Spleen (tissue), 11 donors: ENCODE results near the gene DIO1. TPM values are rescaled to one million over a fixed set of nuclear protein-coding genes. Genes with fewer than 3 reads are reported as not detected.

Source experiments
- DNase-seq: peaks from one replicate; pipeline ENCODE4 v3.0.0-alpha.2; 2020
- H3K27ac ChIP-seq, 8 donors: fragments of 200-600 bp; sonication (generic) in 7 of 8; 1 replicate in 4 of 8; 2 replicates in 4 of 8; pipeline versions ENCODE4 v1.5.0 to v1.8.0; 2016 to 2021; ENCODE audit warnings: inconsistent platforms in 4 of 8, mild to moderate bottlenecking in 4 of 8, moderate library complexity in 1 of 8
- H3K27me3 ChIP-seq, 7 donors: fragments of 200-600 bp; sonication (generic) in 6 of 7; replicated peaks in 1 of 7; 1 replicate in 4 of 7; 2 replicates in 3 of 7; pipeline versions ENCODE4 v1.5.0 to v1.8.0; 2016 to 2021; ENCODE audit warnings: inconsistent platforms in 3 of 7, mild to moderate bottlenecking in 1 of 7
- H3K36me3 ChIP-seq, 6 donors: fragments of 200-600 bp; sonication (generic) in 5 of 6; 1 replicate in 4 of 6; 2 replicates in 2 of 6; pipeline versions ENCODE4 v1.5.0 to v1.8.0; 2016 to 2021; ENCODE audit warnings: inconsistent platforms in 2 of 6
- H3K4me1 ChIP-seq, 6 donors: fragments of 200-600 bp; sonication (generic) in 5 of 6; 1 replicate in 3 of 6; 2 replicates in 3 of 6; pipeline versions ENCODE4 v1.5.0 to v1.8.0; 2016 to 2021; ENCODE audit warnings: inconsistent platforms in 3 of 6
- H3K4me3 ChIP-seq, 8 donors: fragments of 200-600 bp; sonication (generic) in 7 of 8; 1 replicate in 4 of 8; 2 replicates in 4 of 8; pipeline versions ENCODE4 v1.5.0 to v1.8.0; 2016 to 2021; ENCODE audit warnings: inconsistent platforms in 4 of 8, mild to moderate bottlenecking in 4 of 8, moderate library complexity in 2 of 8
- H3K9me3 ChIP-seq, 8 donors: fragments of 200-600 bp; sonication (generic) in 7 of 8; 1 replicate in 4 of 8; 2 replicates in 4 of 8; pipeline versions ENCODE4 v1.5.0 to v1.8.0; 2016 to 2021; ENCODE audit warnings: inconsistent platforms in 4 of 8
- POLR2A ChIP-seq, 3 donors: fragments of 450-650 bp; IDR thresholded peaks; one replicate each; pipeline ENCODE4 v1.5.1; 2017; ENCODE audit warnings: antibody characterized with exemption in 3 of 3, mild to moderate bottlenecking in 1 of 3
- POLR2AphosphoS5 ChIP-seq, 3 donors: sonication (generic); formaldehyde crosslinking; IDR thresholded peaks; one replicate each; pipeline ENCODE4 v1.5.1; 2017; ENCODE audit warnings: antibody characterized with exemption in 3 of 3
- WGBS, 5 donors: extraction: QIAGEN DNeasy Blood & Tissue Kit in 3 of 5; methylation state at CpG; one replicate each; pipeline versions ENCODE4 v1.1.5 to v1.1.7; 2013 to 2018; 5-methylcytosine and 5-hydroxymethylcytosine counted together
- intact Hi-C: fragments of 100-400 bp; cut with DNase I; formaldehyde crosslinking; loops from one replicate; pipeline ENCODE4 v1.15.0; 2023; ENCODE audit warnings: low total_unique reads
- polyA plus RNA-seq, 3 donors: library from polyadenylated mRNA; stranded (reverse); fragments of 200-250 nt; gene quantifications; one replicate each; pipeline ENCODE4 v1.2.1, GENCODE V29; 2013
- total RNA-seq, 7 donors: library from RNA; depleted of rRNA in 3 of 7; stranded (reverse); fragments of >200 nt in 3 of 7; fragmentation: NEBNext Ultra II Directional in 4 of 7; extraction: Animal tissue kit (Norgen Biotek cat#: 25700) in 4 of 7; gene quantifications; one replicate each; pipeline versions ENCODE4 v1.1.0 to v1.2.1, GENCODE V29; 2016 to 2021
- TF ChIP-seq, protein P1 (sequence below), 11 experiments: fragments of 200-600 bp in 7 of 11; fragments of 450-650 bp in 4 of 11; sonication (generic) in 4 of 11; IDR thresholded peaks in 8 of 11; conservative IDR thresholded peaks in 3 of 11; 1 replicate in 7 of 11; 2 replicates in 4 of 11; pipeline versions ENCODE4 v1.4.0 to v1.8.0; 2016 to 2021; ENCODE audit warnings: antibody characterized with exemption in 11 of 11, inconsistent platforms in 4 of 11, mild to moderate bottlenecking in 1 of 11
- donor health status: healthy with polysubstance abuse.
- donor health status: DM: no; HTN: no; CAD: no; lungs with moderate emphysema.
- donor health status: DM: no; HTN: no; CAD: no.
- donor health status: Bipolar disorder and iron deficiency.
- donor health status: healthy.
- donor health status: DM: no; HTN: no; CAD: no.
- donor health status: DM: yes; HTN: yes; CAD: no.

The DIO1 gene
- total and polyA plus RNA-seq, 10 donors, result 0.04 to 1.6 (median 0.19) TPM; not detected in 3

DNA sequence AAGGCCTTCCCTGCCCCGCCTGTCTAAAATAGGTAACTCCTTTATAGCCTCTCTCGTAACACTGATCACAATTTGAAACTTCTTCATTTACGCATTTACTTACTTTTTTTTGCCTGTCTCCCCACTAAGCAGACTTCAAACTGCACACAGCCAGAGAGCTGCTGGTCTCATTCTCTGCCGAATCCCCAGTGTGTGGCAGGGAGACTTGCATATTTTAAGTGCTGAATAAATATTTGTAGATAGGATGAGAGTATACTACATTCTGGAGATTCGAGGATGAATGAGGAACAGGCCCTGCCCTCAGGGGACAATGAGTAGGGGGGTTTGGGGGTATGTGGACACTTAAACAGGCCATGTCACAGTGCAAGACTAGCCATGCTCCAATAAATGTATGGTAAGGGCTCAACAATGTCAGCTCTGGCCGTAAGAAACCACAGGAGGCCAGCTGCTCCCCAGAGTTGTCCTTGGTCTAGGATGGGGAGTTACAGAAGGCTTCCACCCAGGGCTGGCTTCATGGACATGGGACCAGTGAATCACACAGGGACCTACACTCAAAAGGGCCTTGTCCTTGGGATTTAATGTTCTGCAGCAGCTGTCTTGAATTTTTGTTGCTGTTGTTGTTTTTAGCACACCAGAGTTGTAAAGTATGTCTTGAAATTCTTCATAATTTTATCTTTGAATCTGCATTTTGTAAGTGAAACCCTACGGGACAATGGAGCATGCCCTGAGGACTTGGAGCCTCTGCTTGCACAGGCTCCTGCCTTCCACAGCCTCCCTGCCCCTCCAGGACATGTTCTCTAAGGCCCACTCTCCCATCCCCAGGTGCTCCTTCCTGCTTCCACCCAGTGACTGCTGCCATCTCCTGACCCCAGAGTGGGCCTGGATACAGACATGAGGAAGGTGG is 8.5 kb downstream of the DIO1 start:
- peaks cover 0 to 18% (median 0%) of the 10 kb centered on the region in 6 donors for H3K36me3 ChIP-seq
- no peak for DNase-seq
- TF ChIP-seq POLR2A (IDR thresholded peaks at IDR 0.05), result no peak
- no peak for TF ChIP-seq POLR2AphosphoS5 (IDR thresholded peaks at IDR 0.05)
- TF ChIP-seq, protein P1, sequence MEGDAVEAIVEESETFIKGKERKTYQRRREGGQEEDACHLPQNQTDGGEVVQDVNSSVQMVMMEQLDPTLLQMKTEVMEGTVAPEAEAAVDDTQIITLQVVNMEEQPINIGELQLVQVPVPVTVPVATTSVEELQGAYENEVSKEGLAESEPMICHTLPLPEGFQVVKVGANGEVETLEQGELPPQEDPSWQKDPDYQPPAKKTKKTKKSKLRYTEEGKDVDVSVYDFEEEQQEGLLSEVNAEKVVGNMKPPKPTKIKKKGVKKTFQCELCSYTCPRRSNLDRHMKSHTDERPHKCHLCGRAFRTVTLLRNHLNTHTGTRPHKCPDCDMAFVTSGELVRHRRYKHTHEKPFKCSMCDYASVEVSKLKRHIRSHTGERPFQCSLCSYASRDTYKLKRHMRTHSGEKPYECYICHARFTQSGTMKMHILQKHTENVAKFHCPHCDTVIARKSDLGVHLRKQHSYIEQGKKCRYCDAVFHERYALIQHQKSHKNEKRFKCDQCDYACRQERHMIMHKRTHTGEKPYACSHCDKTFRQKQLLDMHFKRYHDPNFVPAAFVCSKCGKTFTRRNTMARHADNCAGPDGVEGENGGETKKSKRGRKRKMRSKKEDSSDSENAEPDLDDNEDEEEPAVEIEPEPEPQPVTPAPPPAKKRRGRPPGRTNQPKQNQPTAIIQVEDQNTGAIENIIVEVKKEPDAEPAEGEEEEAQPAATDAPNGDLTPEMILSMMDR (IDR thresholded peaks at IDR 0.05 in 8 of 11, conservative IDR thresholded peaks at IDR 0.05 in 3 of 11), result no peak
- no peaks in the 10 kb centered on the region for H3K4me1 ChIP-seq
- no peaks in the 10 kb centered on the region for H3K9me3 ChIP-seq
- intact Hi-C loops, result no loop called here
- no peak overlapping the region for H3K4me3 ChIP-seq
- WGBS, 5 donors, result 78 to 92% (median 88%) methylated on average over 7 of the region's 7 CpGs
- no peak overlapping the region for H3K27ac ChIP-seq
- no peaks in the 10 kb centered on the region for H3K27me3 ChIP-seq

DNA sequence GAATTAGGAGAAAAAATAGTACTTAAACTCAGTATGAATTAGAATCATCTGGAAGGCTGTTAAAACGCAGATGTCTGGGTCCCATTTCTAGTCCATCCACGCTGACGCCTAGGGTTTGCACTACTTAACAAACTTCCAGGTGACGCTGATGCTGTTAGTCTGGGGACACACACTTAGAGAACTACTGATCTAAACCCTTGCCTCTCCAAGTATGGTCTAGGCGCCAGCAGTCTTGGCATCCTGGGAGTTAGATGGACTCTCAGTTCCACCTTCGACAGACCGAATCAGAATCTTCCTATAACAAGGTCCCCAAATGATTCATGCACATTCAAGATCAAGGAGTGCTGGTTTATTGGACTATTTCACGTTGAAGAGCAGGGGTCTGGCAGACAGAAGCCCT is 11.5 kb downstream of the DIO1 start:
- Histone ChIP-seq H3K4me1 (no peaks in the 10 kb centered on the region), H3K27ac (no peak overlapping the region), H3K27me3 (no peaks in the 10 kb centered on the region), H3K9me3 (no peaks in the 10 kb centered on the region), H3K4me3 (no peak overlapping the region), H3K36me3 (peaks cover 0 to 18% (median 0%) of the 10 kb centered on the region in 6 donors)
- DNase-seq, result no peak
- 96 to 97% (median 96%) methylated on average over 8 of the region's 8 CpGs for WGBS, 5 donors
- TF ChIP-seq POLR2AphosphoS5 (IDR thresholded peaks at IDR 0.05) (no peak), POLR2A (IDR thresholded peaks at IDR 0.05) (no peak)
- TF ChIP-seq, protein P1 (IDR thresholded peaks at IDR 0.05 in 8 of 11, conservative IDR thresholded peaks at IDR 0.05 in 3 of 11), result no peak
- intact Hi-C loops, result no loop called here

DNA sequence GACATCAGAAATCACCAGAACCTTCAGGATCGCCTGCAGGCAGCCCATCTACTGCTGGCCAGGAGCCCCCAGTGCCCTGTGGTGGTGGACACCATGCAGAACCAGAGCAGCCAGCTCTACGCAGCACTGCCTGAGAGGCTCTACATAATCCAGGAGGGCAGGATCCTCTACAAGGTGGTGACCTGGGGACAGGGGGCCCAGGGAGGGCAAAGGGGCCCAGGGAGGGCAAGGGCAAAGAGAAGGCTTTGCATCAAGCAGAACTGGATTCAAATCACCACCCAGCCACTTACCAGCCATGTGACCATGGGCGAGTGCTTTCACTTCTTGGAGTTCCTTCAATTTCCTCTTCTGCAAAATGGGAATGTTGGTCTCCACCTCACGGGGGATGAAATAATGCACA is 12.1 kb downstream of the DIO1 start:
- Histone ChIP-seq H3K4me3 (no peak overlapping the region), H3K36me3 (peaks cover 0 to 18% (median 0%) of the 10 kb centered on the region in 6 donors), H3K27ac (no peak overlapping the region), H3K27me3 (no peaks in the 10 kb centered on the region), H3K4me1 (no peaks in the 10 kb centered on the region), H3K9me3 (no peaks in the 10 kb centered on the region)
- 85 to 91% (median 88%) methylated on average over 4 of the region's 4 CpGs for WGBS, 5 donors
- TF ChIP-seq POLR2A (IDR thresholded peaks at IDR 0.05) (no peak), POLR2AphosphoS5 (IDR thresholded peaks at IDR 0.05) (no peak)
- TF ChIP-seq, protein P1 (IDR thresholded peaks at IDR 0.05 in 8 of 11, conservative IDR thresholded peaks at IDR 0.05 in 3 of 11), result no peak
- DNase-seq, result no peak
- intact Hi-C loops, result no loop called here

DNA sequence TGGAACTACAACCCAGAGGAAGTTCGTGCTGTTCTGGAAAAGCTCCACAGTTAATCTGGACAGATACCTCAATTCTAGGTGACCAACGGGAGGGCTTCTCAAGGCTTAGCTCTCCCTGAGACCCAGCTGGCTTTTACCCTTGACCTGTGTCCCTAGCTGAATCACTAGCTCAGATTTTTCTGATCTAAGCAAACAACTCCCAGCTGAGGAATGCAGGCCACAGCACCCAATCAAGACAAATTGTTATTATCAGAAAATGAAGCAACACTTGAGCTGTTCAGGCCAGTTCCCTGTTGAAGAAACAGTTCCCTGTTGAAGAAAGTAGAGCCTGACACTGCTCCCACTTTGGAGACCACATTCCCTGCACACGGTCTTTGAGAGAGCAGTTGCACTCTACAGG is 16.0 kb downstream of the DIO1 start:
- WGBS, 5 donors, result 85 to 96% (median 91%) methylated on average over 3 of the region's 3 CpGs
- no peak overlapping the region for H3K27ac ChIP-seq
- H3K27me3 ChIP-seq, result no peaks in the 10 kb centered on the region
- peaks cover 0 to 53% (median 5%) of the 10 kb centered on the region in 6 donors for H3K36me3 ChIP-seq
- H3K4me1 ChIP-seq, result no peaks in the 10 kb centered on the region
- no peak overlapping the region for H3K4me3 ChIP-seq
- intact Hi-C loops, result no loop called here
- H3K9me3 ChIP-seq, result no peaks in the 10 kb centered on the region
- no peak for DNase-seq
- TF ChIP-seq POLR2A (IDR thresholded peaks at IDR 0.05) (no peak), POLR2AphosphoS5 (IDR thresholded peaks at IDR 0.05) (no peak)
- TF ChIP-seq, protein P1 (IDR thresholded peaks at IDR 0.05 in 8 of 11, conservative IDR thresholded peaks at IDR 0.05 in 3 of 11), result no peak
